ENCODE measurements around the gene KRTAP19-7.

GRCh38 chr21:30518876-30519275 lies 42.2 kb downstream of the KRTAP19-7 start:
- TF ChIP-seq ZFP30 (CRISPR knock-in tag; IDR thresholded peaks at IDR 0.05): no peak
- no peak for TF ChIP-seq RARB (CRISPR knock-in tag; IDR thresholded peaks at IDR 0.05)
- no peak for TF ChIP-seq ARNTL (CRISPR knock-in tag; IDR thresholded peaks at IDR 0.05; ENCODE audit: borderline replicate concordance, low read depth)
- TF ChIP-seq ISL1 (CRISPR knock-in tag; IDR thresholded peaks at IDR 0.05): no peak
- no peak for TF ChIP-seq ZNF8 (CRISPR knock-in tag; IDR thresholded peaks at IDR 0.05)
- no peak for TF ChIP-seq BACH2 (CRISPR knock-in tag; IDR thresholded peaks at IDR 0.05; ENCODE audit: borderline replicate concordance)
- TF ChIP-seq POU6F1 (CRISPR knock-in tag; IDR thresholded peaks at IDR 0.05; ENCODE audit: borderline replicate concordance, low read depth): no peak

Data from SK-N-SH treated with all-trans-retinoic acid at 6 μM for 48 hours (cell line).